NCI-H2196 (cell line): ENCODE data around the gene KLK5.

Source experiments
- DNase-seq: peaks from one replicate; lab custom pipeline; 2025; ENCODE audit not compliant: unreplicated experiment; lab: John Stamatoyannopoulos, UW

The KLK5 gene

DNA sequence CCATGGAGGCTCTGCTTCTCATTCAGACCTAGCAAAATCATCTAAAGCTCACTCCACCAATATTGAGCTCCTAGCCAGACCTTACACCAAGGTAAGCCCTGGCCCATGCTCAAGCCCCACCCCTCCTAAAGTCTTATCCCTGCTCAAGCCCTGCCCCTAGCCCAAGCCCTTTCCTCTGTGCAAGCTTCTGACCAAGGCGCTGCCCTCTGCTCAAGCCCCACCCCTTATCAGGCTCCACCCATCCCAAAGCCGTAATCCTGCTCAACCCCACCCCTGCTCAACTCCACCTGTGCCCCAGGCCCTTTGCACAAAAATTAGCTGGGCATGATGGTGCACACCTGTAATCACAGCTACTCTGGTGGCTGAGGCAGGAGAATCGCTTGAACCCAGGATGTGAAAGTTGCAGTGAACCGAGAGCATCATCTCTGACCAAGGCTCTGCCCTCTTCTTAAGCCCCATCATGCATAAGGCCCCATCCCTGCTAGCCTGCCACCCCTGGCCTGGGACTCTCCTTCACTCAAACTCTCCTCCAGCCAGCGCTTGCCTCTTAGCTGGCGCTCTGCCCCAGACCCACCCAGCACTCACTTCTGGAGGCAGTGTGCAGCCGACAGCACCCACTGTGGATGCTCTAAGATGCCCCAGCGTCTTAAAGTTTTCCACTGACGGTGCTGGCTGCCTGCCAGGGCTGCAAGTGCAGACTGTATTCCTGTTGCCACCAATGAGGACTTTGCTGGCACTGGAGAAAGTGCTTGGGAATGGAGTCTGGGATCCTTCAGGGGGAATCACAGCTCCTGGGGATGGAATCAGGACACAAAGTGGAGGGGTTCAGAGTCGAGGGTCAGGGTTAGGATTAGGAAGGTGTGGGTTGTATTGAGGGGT lies 58.1 kb downstream of the KLK5 start:
- DNase-seq: no peak
